ENCODE results near the gene ZBTB12. TPM values are rescaled to one million over a fixed set of nuclear protein-coding genes. Genes with fewer than 3 reads are reported as not detected.
"Not testable (repeated sequence)": the region's sequence is repeated elsewhere in the genome, so short reads cannot be mapped to it uniquely, and the experiment has no call there.

Gene ZBTB12
- total RNA-seq, 1 donor from 2014 or later, result 3.5 TPM

GRCh38 chr6:31858707-31859106, 43.2 kb downstream of the ZBTB12 start:
- Histone ChIP-seq H3K4me3 (no peak overlapping the region), H3K36me3 (peaks cover 33% of the 10 kb centered on the region), H3K4me1 (peaks cover 21% of the 10 kb centered on the region), H3K27me3 (ENCODE audit: low read depth) (no peaks in the 10 kb centered on the region), H3K9me3 (replicated peaks) (no peaks in the 10 kb centered on the region), H3K27ac (replicated peaks) (no peak overlapping the region)
- TF ChIP-seq, protein P1, sequence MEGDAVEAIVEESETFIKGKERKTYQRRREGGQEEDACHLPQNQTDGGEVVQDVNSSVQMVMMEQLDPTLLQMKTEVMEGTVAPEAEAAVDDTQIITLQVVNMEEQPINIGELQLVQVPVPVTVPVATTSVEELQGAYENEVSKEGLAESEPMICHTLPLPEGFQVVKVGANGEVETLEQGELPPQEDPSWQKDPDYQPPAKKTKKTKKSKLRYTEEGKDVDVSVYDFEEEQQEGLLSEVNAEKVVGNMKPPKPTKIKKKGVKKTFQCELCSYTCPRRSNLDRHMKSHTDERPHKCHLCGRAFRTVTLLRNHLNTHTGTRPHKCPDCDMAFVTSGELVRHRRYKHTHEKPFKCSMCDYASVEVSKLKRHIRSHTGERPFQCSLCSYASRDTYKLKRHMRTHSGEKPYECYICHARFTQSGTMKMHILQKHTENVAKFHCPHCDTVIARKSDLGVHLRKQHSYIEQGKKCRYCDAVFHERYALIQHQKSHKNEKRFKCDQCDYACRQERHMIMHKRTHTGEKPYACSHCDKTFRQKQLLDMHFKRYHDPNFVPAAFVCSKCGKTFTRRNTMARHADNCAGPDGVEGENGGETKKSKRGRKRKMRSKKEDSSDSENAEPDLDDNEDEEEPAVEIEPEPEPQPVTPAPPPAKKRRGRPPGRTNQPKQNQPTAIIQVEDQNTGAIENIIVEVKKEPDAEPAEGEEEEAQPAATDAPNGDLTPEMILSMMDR (IDR thresholded peaks at IDR 0.05; ENCODE audit: borderline replicate concordance), result no peak
- intact Hi-C loops (cut with micrococcal nuclease), result no loop called here
- DNase-seq, result no peak

- H3K4me3 ChIP-seq; DNase-seq; intact Hi-C loops (cut with micrococcal nuclease); H3K27me3 ChIP-seq (ENCODE audit: low read depth); H3K27ac ChIP-seq (replicated peaks); H3K9me3 ChIP-seq (replicated peaks): not testable (repeated sequence)
- peaks cover 33% of the 10 kb centered on the region for H3K36me3 ChIP-seq
- H3K4me1 ChIP-seq, result peaks cover 14% of the 10 kb centered on the region
Observed at GRCh38 chr6:31857774-31858173, 44.1 kb downstream of the ZBTB12 start.

DNA sequence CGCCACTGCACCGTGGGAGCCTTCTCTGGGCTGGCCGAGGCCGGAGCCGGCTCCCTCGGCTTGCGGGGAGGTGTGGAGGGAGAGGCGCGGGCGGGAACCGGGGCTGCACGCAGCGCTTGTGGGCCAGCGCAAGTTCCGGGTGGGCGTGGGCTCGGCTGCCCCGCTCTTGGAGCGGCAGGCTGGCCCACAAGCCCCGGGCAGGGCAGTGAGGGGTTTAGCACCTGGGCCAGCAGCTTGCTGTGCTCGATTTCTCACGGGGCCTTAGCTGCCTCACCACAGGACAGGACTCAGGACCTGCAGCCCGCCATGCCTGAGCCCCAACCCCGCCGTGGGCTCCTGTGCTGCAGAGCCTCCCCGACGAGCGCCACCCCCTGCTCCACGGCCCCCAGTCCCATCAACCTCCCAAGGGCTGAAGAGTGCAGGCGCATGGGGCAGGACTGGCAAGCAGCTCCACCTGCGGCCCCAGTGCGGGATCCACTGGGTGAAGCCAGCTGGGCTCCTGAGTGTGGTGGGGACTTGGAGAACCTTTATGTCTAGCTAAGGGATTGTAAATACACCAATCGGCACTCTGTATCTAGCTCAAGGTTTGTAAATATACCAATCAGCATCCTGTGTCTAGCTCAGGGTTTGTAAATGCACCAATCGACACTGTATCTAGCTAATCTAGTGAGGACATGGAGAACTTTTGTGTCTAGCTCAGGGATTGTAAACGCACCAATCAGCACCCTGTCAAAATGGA, 49.7 kb downstream of the ZBTB12 start:
- H3K27ac ChIP-seq (replicated peaks); DNase-seq; H3K9me3 ChIP-seq (replicated peaks); H3K27me3 ChIP-seq (ENCODE audit: low read depth); H3K4me1 ChIP-seq; intact Hi-C loops (cut with micrococcal nuclease); H3K4me3 ChIP-seq; H3K36me3 ChIP-seq: not testable (repeated sequence)

DNA sequence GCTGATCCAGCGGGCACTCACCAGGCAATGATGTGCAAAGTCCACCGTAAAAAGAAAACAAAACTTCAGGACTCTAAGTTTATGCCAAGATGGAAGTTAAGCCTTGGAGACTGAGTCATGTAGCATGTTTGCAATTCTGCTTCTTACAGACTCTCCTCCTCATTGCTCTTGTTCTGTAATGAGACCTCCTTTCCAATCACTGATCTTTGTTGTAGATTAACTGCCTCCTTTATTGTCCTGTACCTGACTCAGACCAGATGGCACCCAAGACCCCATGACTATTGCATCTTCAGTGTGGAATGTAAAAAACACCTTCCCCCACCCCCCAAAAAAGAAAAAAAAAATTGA, 50.4 kb downstream of the ZBTB12 start:
- no peak overlapping the region for H3K4me3 ChIP-seq
- no peaks in the 10 kb centered on the region for H3K4me1 ChIP-seq
- H3K9me3 ChIP-seq (replicated peaks), result no peaks in the 10 kb centered on the region
- no peak overlapping the region for H3K27ac ChIP-seq (replicated peaks)
- no peaks in the 10 kb centered on the region for H3K27me3 ChIP-seq (ENCODE audit: low read depth)
- TF ChIP-seq, protein P1 (IDR thresholded peaks at IDR 0.05; ENCODE audit: borderline replicate concordance), result no peak
- no peak for DNase-seq
- intact Hi-C loops (cut with micrococcal nuclease), result no loop called here
- no peaks in the 10 kb centered on the region for H3K36me3 ChIP-seq

- H3K27me3 ChIP-seq (ENCODE audit: low read depth), result no peaks in the 10 kb centered on the region
- no peak overlapping the region for H3K4me3 ChIP-seq
- H3K4me1 ChIP-seq, result no peaks in the 10 kb centered on the region
- no peaks in the 10 kb centered on the region for H3K9me3 ChIP-seq (replicated peaks)
- no peak overlapping the region for H3K27ac ChIP-seq (replicated peaks)
- no peak for DNase-seq
- intact Hi-C loops (cut with micrococcal nuclease), result no loop called here
- H3K36me3 ChIP-seq, result no peaks in the 10 kb centered on the region
- TF ChIP-seq, protein P1 (IDR thresholded peaks at IDR 0.05; ENCODE audit: borderline replicate concordance), result no peak
Observed at GRCh38 chr6:31850765-31851484, 51.0 kb downstream of the ZBTB12 start.

Other genes starting within 250 kb of the ZBTB12 start
- 260 TPM for gene BAG6, start 249.4 kb downstream of the ZBTB12 start, total RNA-seq
- 2.4 TPM for gene APOM, start 246.2 kb downstream of the ZBTB12 start, total RNA-seq
- 16.9 TPM for gene C6orf47, start 241.3 kb downstream of the ZBTB12 start, total RNA-seq
- 19.2 TPM for gene GPANK1, start 237.1 kb downstream of the ZBTB12 start, total RNA-seq
- gene CSNK2B, start 236.0 kb downstream of the ZBTB12 start, total RNA-seq, result 105 TPM
- gene LY6G5B, start 232.1 kb downstream of the ZBTB12 start, total RNA-seq, result 4.4 TPM
- 1.5 TPM for gene LY6G5C, start 221.0 kb downstream of the ZBTB12 start, total RNA-seq
- 29.6 TPM for gene ABHD16A, start 198.8 kb downstream of the ZBTB12 start, total RNA-seq
- not detected for gene LY6G6F, start 195.2 kb downstream of the ZBTB12 start, total RNA-seq
- gene LY6G6D, start 186.7 kb downstream of the ZBTB12 start, total RNA-seq, result not detected
- not detected for gene LY6G6C, start 180.3 kb downstream of the ZBTB12 start, total RNA-seq
- gene MPIG6B, start 178.7 kb downstream of the ZBTB12 start, total RNA-seq, result 0.19 TPM
- gene DDAH2, start 172.8 kb downstream of the ZBTB12 start, total RNA-seq, result 36.1 TPM
- 78.0 TPM for gene CLIC1, start 165.6 kb downstream of the ZBTB12 start, total RNA-seq
- 1.3 TPM for gene MSH5, start 162.1 kb downstream of the ZBTB12 start, total RNA-seq
- gene SAPCD1, start 139.4 kb downstream of the ZBTB12 start, total RNA-seq, result not detected
- gene VWA7, start 124.8 kb downstream of the ZBTB12 start, total RNA-seq, result 14.7 TPM
- gene VARS1, start 106.3 kb downstream of the ZBTB12 start, total RNA-seq, result 20.0 TPM
- gene LSM2, start 95.1 kb downstream of the ZBTB12 start, total RNA-seq, result 19.4 TPM
- 2.2 TPM for gene HSPA1L, start 86.8 kb downstream of the ZBTB12 start, total RNA-seq
- 271 TPM for gene HSPA1A, start 86.5 kb downstream of the ZBTB12 start, total RNA-seq
- 184 TPM for gene HSPA1B, start 74.3 kb downstream of the ZBTB12 start, total RNA-seq
- gene NEU1, start 39.3 kb downstream of the ZBTB12 start, total RNA-seq, result 26.0 TPM
- gene SLC44A4, start 23.1 kb downstream of the ZBTB12 start, total RNA-seq, result 0.08 TPM
- 15.6 TPM for gene EHMT2, start 4.4 kb downstream of the ZBTB12 start, total RNA-seq
- gene C2, start 25.6 kb upstream of the ZBTB12 start, total RNA-seq, result 9.7 TPM
- 3.7 TPM for gene CFB, start 44.0 kb upstream of the ZBTB12 start, total RNA-seq
- gene NELFE, start 56.9 kb upstream of the ZBTB12 start, total RNA-seq, result 39.3 TPM
- 32.9 TPM for gene SKIC2, start 57.1 kb upstream of the ZBTB12 start, total RNA-seq
- gene DXO, start 70.1 kb upstream of the ZBTB12 start, total RNA-seq, result 11.2 TPM
- 76.2 TPM for gene C4A, start 80.0 kb upstream of the ZBTB12 start, total RNA-seq
- gene C4B, start 112.7 kb upstream of the ZBTB12 start, total RNA-seq, result 72.9 TPM
- gene CYP21A2, start 136.3 kb upstream of the ZBTB12 start, total RNA-seq, result 0.41 TPM
- 73.0 TPM for gene TNXB, start 207.3 kb upstream of the ZBTB12 start, total RNA-seq
- gene ATF6B, start 226.2 kb upstream of the ZBTB12 start, total RNA-seq, result 29.1 TPM
- gene FKBPL, start 228.2 kb upstream of the ZBTB12 start, total RNA-seq, result 2.7 TPM
- 1.0 TPM for gene PRRT1, start 249.9 kb upstream of the ZBTB12 start, total RNA-seq